ENCODE data around the gene PEAK3. TPM values are rescaled to one million over a fixed set of nuclear protein-coding genes. Genes with fewer than 3 reads are reported as not detected.

The PEAK3 gene
- total RNA-seq, 4 donors from 2014 or later = 0.30 to 0.97 (median 0.76) TPM

DNA sequence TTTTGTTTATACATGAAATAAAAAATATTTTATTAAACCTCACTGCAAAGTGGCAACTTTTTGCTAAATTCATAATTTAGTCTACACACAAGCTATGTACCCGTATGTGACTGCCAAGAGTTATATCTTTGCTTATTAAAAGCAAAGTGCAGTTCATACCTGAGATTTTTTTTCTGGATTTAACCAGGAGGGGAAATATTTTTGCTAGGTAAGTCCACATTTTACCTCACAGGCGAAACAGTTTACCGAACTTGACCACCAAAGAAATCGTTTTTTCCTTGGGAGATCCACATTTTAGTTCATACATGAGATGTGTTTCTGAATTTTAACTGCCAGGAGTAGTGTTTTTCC, 13.5 kb downstream of the PEAK3 start:
- intact Hi-C loops (cut with DNase I; ENCODE audit: low total_unique reads) = no loop called here
- no peak overlapping the region for H3K4me3 ChIP-seq (ENCODE audit: low read depth, poor library complexity, severe bottlenecking)
- TF ChIP-seq, protein P1, sequence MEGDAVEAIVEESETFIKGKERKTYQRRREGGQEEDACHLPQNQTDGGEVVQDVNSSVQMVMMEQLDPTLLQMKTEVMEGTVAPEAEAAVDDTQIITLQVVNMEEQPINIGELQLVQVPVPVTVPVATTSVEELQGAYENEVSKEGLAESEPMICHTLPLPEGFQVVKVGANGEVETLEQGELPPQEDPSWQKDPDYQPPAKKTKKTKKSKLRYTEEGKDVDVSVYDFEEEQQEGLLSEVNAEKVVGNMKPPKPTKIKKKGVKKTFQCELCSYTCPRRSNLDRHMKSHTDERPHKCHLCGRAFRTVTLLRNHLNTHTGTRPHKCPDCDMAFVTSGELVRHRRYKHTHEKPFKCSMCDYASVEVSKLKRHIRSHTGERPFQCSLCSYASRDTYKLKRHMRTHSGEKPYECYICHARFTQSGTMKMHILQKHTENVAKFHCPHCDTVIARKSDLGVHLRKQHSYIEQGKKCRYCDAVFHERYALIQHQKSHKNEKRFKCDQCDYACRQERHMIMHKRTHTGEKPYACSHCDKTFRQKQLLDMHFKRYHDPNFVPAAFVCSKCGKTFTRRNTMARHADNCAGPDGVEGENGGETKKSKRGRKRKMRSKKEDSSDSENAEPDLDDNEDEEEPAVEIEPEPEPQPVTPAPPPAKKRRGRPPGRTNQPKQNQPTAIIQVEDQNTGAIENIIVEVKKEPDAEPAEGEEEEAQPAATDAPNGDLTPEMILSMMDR (IDR thresholded peaks at IDR 0.05) = no peak
- no peak for TF ChIP-seq POLR2A (IDR thresholded peaks at IDR 0.05)
- DNase-seq (ENCODE audit: low spot score in 2 of 2) = no peak
- WGBS, 2 donors = 73 to 75% methylated on average over 4 of the region's 4 CpGs

DNA sequence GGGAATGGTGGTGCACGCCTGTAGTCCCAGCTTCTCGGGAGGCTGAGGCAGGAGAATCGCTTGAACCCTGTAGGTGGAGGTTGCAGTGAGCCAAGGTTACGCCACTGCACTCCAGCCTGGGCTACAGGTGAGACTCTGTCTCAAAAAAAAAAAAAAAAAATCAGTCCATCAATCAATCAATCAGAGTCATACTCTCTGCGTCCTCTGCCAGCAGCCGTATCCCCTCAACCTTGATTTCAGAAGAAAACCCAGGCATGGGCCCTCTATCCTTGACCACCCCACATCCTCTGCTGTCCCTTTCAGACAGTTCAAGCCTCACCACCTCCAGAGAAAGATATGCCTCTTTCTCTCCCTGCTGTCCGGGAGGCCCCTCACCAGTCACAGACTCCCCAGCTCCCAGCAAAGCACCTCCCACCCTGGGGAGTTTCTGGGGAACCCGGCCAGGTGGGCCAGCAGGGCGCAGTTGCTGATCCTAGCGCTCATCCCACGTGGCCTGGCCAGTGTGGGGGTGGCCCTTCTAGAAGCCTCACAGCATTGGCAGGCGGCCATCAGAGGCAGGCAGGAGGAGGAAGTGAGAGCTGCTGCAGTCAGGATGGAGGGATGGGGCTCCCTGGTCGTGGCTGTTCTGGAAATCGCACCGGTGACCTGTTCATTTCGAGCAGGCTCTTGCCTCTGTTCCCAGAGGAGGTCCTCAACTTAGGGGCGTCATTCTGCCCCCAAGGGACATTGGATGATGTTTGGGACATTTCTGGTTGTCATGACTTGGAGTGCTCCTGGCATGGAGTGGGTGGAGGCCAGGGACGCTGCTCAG, 15.6 kb downstream of the PEAK3 start:
- DNase-seq (ENCODE audit: low spot score in 2 of 2) = peak; percentile 82 to 97
- no peak for TF ChIP-seq POLR2A (IDR thresholded peaks at IDR 0.05)
- TF ChIP-seq, protein P1 (IDR thresholded peaks at IDR 0.05) = no peak
- WGBS, 2 donors = 44 to 47% methylated on average over 17 to 18 of the region's 18 CpGs
- H3K4me3 ChIP-seq (ENCODE audit: low read depth, poor library complexity, severe bottlenecking) = no peak overlapping the region
- intact Hi-C loops (cut with DNase I; ENCODE audit: low total_unique reads) = no loop called here

DNA sequence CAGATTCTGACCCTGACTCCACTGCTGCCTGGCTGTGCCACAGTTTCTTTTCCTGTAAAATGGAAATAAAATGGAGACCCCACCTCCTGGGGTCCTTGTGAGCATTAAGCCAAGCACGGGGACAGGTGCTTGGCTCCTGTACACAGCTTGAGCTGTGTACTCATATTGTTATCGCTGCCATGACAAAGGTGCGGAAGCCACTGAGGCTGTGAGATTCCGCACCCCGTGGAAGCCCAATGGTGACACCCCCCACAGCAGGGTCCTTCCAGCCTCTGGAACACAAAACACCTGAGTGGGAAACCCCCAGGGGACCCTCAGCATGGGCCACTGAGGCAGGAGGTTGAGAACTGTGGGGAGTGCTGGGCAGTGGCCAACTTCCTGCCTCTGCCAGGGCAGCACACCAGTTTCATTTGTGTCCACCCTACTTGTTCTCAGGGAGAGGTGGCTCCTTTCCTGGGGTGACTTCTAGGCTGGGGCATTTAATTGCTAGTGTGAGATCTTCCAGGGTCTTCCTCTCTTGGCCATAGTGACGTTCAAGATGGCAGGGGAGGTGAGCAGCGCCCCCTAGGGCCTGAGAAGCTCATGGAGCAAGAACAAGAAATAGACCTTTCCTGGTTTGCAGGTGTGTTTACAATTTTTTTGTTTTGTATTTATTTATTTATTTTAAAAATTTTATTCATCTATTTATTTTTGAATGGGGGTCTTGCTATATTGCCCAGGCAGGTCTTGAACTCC, 20.4 kb downstream of the PEAK3 start:
- no peak for DNase-seq (ENCODE audit: low spot score in 2 of 2)
- WGBS, 2 donors = 68 to 72% methylated on average over 7 of the region's 7 CpGs
- intact Hi-C loops (cut with DNase I; ENCODE audit: low total_unique reads) = no loop called here
- TF ChIP-seq, protein P1 (IDR thresholded peaks at IDR 0.05) = no peak
- TF ChIP-seq POLR2A (IDR thresholded peaks at IDR 0.05) = no peak
- H3K4me3 ChIP-seq (ENCODE audit: low read depth, poor library complexity, severe bottlenecking) = no peak overlapping the region

DNA sequence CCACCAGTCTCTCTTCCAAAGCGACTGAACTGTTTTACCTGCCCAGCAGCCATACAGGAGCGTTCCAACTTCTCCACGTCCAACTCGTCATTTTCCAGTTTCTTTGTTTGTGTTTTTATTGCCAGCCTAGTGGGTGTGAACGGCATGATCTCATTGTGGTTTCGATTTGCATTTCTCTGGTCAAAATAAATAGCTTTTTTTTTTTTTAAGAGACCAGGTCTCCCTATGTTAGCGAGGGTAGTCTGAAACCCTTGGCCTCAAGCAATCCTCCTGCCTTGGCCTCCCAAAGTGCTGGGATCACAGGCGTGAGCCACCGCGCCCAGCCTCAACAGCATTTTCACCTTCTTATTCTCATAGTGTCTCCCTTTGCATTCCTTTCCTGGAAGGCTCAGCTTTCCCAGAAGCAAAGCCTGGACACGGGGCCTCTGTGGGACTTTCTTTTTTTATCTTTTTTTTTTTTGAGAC, 21.6 kb downstream of the PEAK3 start:
- no peak overlapping the region for H3K4me3 ChIP-seq (ENCODE audit: low read depth, poor library complexity, severe bottlenecking)
- WGBS, 2 donors = 35 to 40% methylated on average over 11 of the region's 11 CpGs
- TF ChIP-seq, protein P1 (IDR thresholded peaks at IDR 0.05) = no peak
- no peak for TF ChIP-seq POLR2A (IDR thresholded peaks at IDR 0.05)
- intact Hi-C loops (cut with DNase I; ENCODE audit: low total_unique reads) = no loop called here
- DNase-seq (ENCODE audit: low spot score in 2 of 2) = no peak

DNA sequence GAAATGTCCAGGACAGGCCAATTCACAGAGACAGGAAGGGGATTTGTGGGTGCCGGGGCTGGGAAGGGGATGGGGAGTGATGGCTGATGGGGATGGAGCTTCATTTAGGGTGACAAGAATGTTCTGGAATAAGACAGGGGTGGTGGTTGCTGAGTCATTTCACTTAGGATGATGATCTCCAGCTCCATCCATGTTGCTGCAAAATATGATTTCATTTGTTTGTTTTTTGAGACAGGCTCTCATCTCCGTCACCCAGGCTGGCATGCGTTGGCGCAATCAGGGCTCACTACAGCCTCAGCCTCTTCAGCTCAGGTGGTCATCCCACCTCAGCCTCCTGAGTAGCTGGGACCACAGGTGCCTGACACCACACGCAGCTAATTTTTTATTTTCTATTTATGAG, 22.6 kb downstream of the PEAK3 start:
- 90 to 92% methylated on average over 5 of the region's 5 CpGs for WGBS, 2 donors
- DNase-seq (ENCODE audit: low spot score in 2 of 2) = no peak
- H3K4me3 ChIP-seq (ENCODE audit: low read depth, poor library complexity, severe bottlenecking) = no peak overlapping the region
- TF ChIP-seq, protein P1 (IDR thresholded peaks at IDR 0.05) = no peak
- TF ChIP-seq POLR2A (IDR thresholded peaks at IDR 0.05) = no peak
- intact Hi-C loops (cut with DNase I; ENCODE audit: low total_unique reads) = no loop called here

Measured in lower leg skin (tissue), 4 donors.